Measurements from ENCODE around the gene SLC4A8. TPM values are rescaled to one million over a fixed set of nuclear protein-coding genes. Genes with fewer than 3 reads are reported as not detected.

Gene SLC4A8
- total and polyA plus RNA-seq, 8 donors, result 1.0 to 5.5 (median 2.7) TPM

GRCh38 chr12:51548241-51548640 lies 123.6 kb downstream of the SLC4A8 start:
- no peak for FAIRE-seq
- intact Hi-C loops (cut with DNase I), result no loop called here

GRCh38 chr12:51549637-51550036 lies 125.0 kb downstream of the SLC4A8 start:
- intact Hi-C loops (cut with DNase I), result no loop called here
- TF ChIP-seq, protein P1, sequence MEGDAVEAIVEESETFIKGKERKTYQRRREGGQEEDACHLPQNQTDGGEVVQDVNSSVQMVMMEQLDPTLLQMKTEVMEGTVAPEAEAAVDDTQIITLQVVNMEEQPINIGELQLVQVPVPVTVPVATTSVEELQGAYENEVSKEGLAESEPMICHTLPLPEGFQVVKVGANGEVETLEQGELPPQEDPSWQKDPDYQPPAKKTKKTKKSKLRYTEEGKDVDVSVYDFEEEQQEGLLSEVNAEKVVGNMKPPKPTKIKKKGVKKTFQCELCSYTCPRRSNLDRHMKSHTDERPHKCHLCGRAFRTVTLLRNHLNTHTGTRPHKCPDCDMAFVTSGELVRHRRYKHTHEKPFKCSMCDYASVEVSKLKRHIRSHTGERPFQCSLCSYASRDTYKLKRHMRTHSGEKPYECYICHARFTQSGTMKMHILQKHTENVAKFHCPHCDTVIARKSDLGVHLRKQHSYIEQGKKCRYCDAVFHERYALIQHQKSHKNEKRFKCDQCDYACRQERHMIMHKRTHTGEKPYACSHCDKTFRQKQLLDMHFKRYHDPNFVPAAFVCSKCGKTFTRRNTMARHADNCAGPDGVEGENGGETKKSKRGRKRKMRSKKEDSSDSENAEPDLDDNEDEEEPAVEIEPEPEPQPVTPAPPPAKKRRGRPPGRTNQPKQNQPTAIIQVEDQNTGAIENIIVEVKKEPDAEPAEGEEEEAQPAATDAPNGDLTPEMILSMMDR (IDR thresholded peaks at IDR 0.05), result no peak
- no peaks in the 10 kb centered on the region for H3K36me3 ChIP-seq
- no peaks in the 10 kb centered on the region for H3K4me1 ChIP-seq
- ATAC-seq, result no peak
- no peaks in the 10 kb centered on the region for H3K9me3 ChIP-seq
- H3K27ac ChIP-seq, result no peak overlapping the region
- WGBS, 2 donors, result 84 to 91% methylated on average over 8 of the region's 8 CpGs
- no peak for DNase-seq
- no peak overlapping the region for H3K4me3 ChIP-seq
- H3K27me3 ChIP-seq, result no peaks in the 10 kb centered on the region
- FAIRE-seq, result no peak

More at GRCh38 chr12:51548241-51548640, 123.6 kb downstream of the SLC4A8 start:
- TF ChIP-seq, protein P1 (IDR thresholded peaks at IDR 0.05), result no peak
- Histone ChIP-seq H3K27ac (no peak overlapping the region), H3K9me3 (no peaks in the 10 kb centered on the region), H3K36me3 (no peaks in the 10 kb centered on the region), H3K4me1 (no peaks in the 10 kb centered on the region), H3K4me3 (no peak overlapping the region), H3K27me3 (no peaks in the 10 kb centered on the region)
- ATAC-seq, result no peak
- WGBS, 2 donors, result 56 to 57% methylated on average over 2 of the region's 2 CpGs
- DNase-seq, result no peak

Other genes with a start within 250 kb of the SLC4A8 start
- 1 to 10 TPM; 4.8 to 7.6 (median 6.3) TPM for gene POU6F1, start 206.8 kb upstream of the SLC4A8 start, total RNA-seq
- gene POU6F1, start 206.8 kb upstream of the SLC4A8 start, polyA plus RNA-seq, result 10 to 100 TPM; 11.1 to 12.9 TPM
- 100 to 1,000 TPM in 1 of 6 donors, 10 to 100 TPM in 5; 43.1 to 104 (median 62.7) TPM for gene DAZAP2, start 186.0 kb upstream of the SLC4A8 start, total RNA-seq
- 100 to 1,000 TPM in 1 of 2 donors, 10 to 100 TPM in 1; 55.7 to 123 TPM for gene DAZAP2, start 186.0 kb upstream of the SLC4A8 start, polyA plus RNA-seq
- gene SMAGP, start 154.4 kb upstream of the SLC4A8 start, total RNA-seq, result 1 to 10 TPM; 3.4 to 9.7 (median 7.2) TPM
- gene SMAGP, start 154.4 kb upstream of the SLC4A8 start, polyA plus RNA-seq, result 1 to 10 TPM; 4.9 to 6.4 TPM
- 1 to 10 TPM in 3 of 6 donors, under 1 TPM in 3; 0.56 to 6.0 (median 1.2) TPM for gene BIN2, start 100.7 kb upstream of the SLC4A8 start, total RNA-seq
- gene BIN2, start 100.7 kb upstream of the SLC4A8 start, polyA plus RNA-seq, result 1 to 10 TPM in 1 of 2 donors, under 1 TPM in 1; 0.75 to 1.1 TPM
- not detected for gene CELA1, start 78.2 kb upstream of the SLC4A8 start, total RNA-seq
- not detected for gene CELA1, start 78.2 kb upstream of the SLC4A8 start, polyA plus RNA-seq
- 10 to 100 TPM in 3 of 6 donors, 1 to 10 TPM in 3; 8.9 to 16.6 (median 10.6) TPM for gene GALNT6, start 33.4 kb upstream of the SLC4A8 start, total RNA-seq
- 1 to 10 TPM; 2.7 to 5.4 TPM for gene GALNT6, start 33.4 kb upstream of the SLC4A8 start, polyA plus RNA-seq
- gene SCN8A, start 166.4 kb downstream of the SLC4A8 start, total RNA-seq, result 1 to 10 TPM; 1.9 to 3.2 (median 2.3) TPM
- gene SCN8A, start 166.4 kb downstream of the SLC4A8 start, polyA plus RNA-seq, result 1 to 10 TPM; 2.1 to 2.6 TPM

Measured in pancreas (tissue), 10 donors.